Fibroblast of lung (primary cell): ENCODE measurements around the gene PRRC2B. TPM values are rescaled to one million over a fixed set of nuclear protein-coding genes. Genes with fewer than 3 reads are reported as not detected.

Source experiments
- DNase-seq, 2 donors: peaks; one replicate each; pipeline versions ENCODE4 v3.0.0 to v3.0.0-alpha.2; 2010; ENCODE audit warnings: low read depth in 2 of 2
- H2AFZ ChIP-seq: 2 replicates; pipeline ENCODE4 v1.5.1; 2012; ENCODE audit warnings: low read length, control low read depth, inconsistent platforms
- H3K27ac ChIP-seq: 2 replicates; pipeline ENCODE4 v1.5.1; 2011; ENCODE audit warnings: low read length, control low read depth; ENCODE audit not compliant: insufficient read depth
- H3K27me3 ChIP-seq: 2 replicates; pipeline ENCODE4 v1.5.1; 2011; ENCODE audit warnings: mild to moderate bottlenecking, low read length; ENCODE audit not compliant: control insufficient read depth, insufficient read depth
- H3K36me3 ChIP-seq: 2 replicates; pipeline ENCODE4 v1.5.1; 2011; ENCODE audit warnings: low read length; ENCODE audit not compliant: control insufficient read depth, insufficient read depth
- H3K4me1 ChIP-seq: 2 replicates; pipeline ENCODE4 v1.5.1; 2011; ENCODE audit warnings: low read length; ENCODE audit not compliant: control insufficient read depth, insufficient read depth; ENCODE audit errors: extremely low read depth
- H3K4me2 ChIP-seq: 2 replicates; pipeline ENCODE4 v1.5.1; 2011; ENCODE audit warnings: low read length, control low read depth; ENCODE audit not compliant: insufficient read depth; ENCODE audit errors: extremely low read depth
- H3K4me3 ChIP-seq, 4 experiments: fragments of 200-600 bp in 1 of 4; sonication (generic) in 1 of 4; replicated peaks in 1 of 4; 2 replicates each; pipeline ENCODE4 v1.5.1; 2011 to 2016; ENCODE audit warnings: low read length in 4 of 4, low read depth in 3 of 4, mild to moderate bottlenecking in 3 of 4, control low read depth in 2 of 4, inconsistent platforms in 1 of 4, mixed read lengths in 1 of 4; ENCODE audit not compliant: insufficient read depth in 1 of 4; ENCODE audit errors: control extremely low read depth in 1 of 4
- H3K79me2 ChIP-seq: 2 replicates; pipeline ENCODE4 v1.5.1; 2012; ENCODE audit warnings: mild to moderate bottlenecking, low read length, inconsistent platforms; ENCODE audit not compliant: control insufficient read depth, insufficient read depth
- H3K9ac ChIP-seq: 2 replicates; pipeline ENCODE4 v1.5.1; 2011; ENCODE audit warnings: mild to moderate bottlenecking, low read length, control low read depth; ENCODE audit not compliant: insufficient read depth
- H3K9me3 ChIP-seq: 2 replicates; pipeline ENCODE4 v1.5.1; 2012; ENCODE audit warnings: low read depth, low read length; ENCODE audit not compliant: control insufficient read depth, insufficient read depth
- H4K20me1 ChIP-seq: 2 replicates; pipeline ENCODE4 v1.5.1; 2011; ENCODE audit warnings: low read length; ENCODE audit not compliant: control insufficient read depth, insufficient read depth; ENCODE audit errors: extremely low read depth
- EZH2 ChIP-seq: IDR thresholded peaks from 2 replicates; pipeline ENCODE4 v1.5.1; 2012; ENCODE audit warnings: low read length, control low read depth, mild to moderate bottlenecking; ENCODE audit errors: missing control alignments
- polyA plus RNA-seq, 2 donors: library from polyadenylated mRNA; depleted of rRNA in 1 of 2; stranded (reverse) in 1 of 2; unstranded in 1 of 2; fragments of >200 nt; gene quantifications; 2 replicates each; pipeline ENCODE4 v1.2.1, GENCODE V29; 2011 to 2012; ENCODE audit warnings: missing spikeins in 1 of 2
- total RNA-seq: library from RNA; depleted of rRNA; stranded (reverse); fragments of >200 nt; gene quantifications from 2 replicates; pipeline ENCODE4 v1.2.1, GENCODE V29; 2014
- TF ChIP-seq, protein P1 (sequence below), 2 donors: IDR thresholded peaks in 1 of 2; conservative IDR thresholded peaks in 1 of 2; 1 replicate in 1 of 2; 2 replicates in 1 of 2; pipeline ENCODE4 v1.5.1; 2011 to 2012; ENCODE audit warnings: low read length in 2 of 2, control low read depth in 1 of 2, inconsistent platforms in 1 of 2, low read depth in 1 of 2, mild to moderate bottlenecking in 1 of 2

PRRC2B gene
- total and polyA plus RNA-seq, 2 donors (not counting 1 experiment from before 2014, with no cell fraction given), result 29.9 to 66.4 TPM

DNA sequence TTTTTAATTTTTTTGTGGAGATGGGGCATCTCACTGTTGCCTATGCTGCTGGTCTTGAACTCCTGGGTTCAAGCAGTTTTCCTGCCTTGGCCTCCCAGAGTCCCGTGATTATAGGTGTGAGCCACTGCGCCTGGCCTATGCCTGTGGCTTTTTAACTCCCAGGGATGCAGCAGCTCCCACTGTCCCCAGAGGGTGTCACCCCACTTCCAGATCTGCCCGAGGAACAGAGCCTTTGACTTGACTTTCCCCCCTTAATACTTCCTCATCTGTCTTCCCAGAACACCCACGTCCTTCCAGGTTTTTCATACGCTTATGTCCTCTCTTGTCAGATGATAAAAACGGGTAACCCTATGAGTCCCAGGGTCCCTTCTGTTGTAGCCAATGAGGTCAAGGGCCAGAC is 7.6 kb upstream of the PRRC2B start:
- Histone ChIP-seq H3K36me3 (no peaks in the 10 kb centered on the region), H3K27me3 (no peaks in the 10 kb centered on the region)

DNA sequence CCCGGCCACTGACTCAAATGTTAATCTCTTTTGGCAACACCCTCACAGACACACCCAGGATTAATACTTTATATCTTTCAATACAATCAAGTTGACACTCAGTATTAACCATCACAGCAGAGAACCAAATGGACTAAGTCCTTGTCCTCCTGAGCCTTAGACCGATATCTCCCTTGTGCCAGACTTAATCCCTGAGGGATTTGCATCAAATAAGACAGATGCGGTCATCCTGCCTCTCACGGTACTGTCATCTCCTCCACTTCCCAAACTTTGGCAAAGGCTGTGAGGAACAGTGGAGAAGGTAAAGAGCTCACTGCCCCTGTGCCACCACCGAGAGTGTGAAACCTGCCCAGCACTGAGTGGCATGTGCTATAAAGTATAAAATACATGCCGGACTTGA is 6.5 kb upstream of the PRRC2B start:
- no peaks in the 10 kb centered on the region for H3K9me3 ChIP-seq
- no peaks in the 10 kb centered on the region for H4K20me1 ChIP-seq
- H3K36me3 ChIP-seq, result no peaks in the 10 kb centered on the region
- H3K27ac ChIP-seq, result no peak overlapping the region
- H3K4me3 ChIP-seq, result no peak overlapping the region
- no peak overlapping the region for H2AFZ ChIP-seq
- no peak for DNase-seq
- no peaks in the 10 kb centered on the region for H3K79me2 ChIP-seq
- no peak overlapping the region for H3K4me2 ChIP-seq
- no peaks in the 10 kb centered on the region for H3K27me3 ChIP-seq
- no peak overlapping the region for H3K9ac ChIP-seq
- H3K4me1 ChIP-seq, result peaks cover 3% of the 10 kb centered on the region
- TF ChIP-seq, protein P1, sequence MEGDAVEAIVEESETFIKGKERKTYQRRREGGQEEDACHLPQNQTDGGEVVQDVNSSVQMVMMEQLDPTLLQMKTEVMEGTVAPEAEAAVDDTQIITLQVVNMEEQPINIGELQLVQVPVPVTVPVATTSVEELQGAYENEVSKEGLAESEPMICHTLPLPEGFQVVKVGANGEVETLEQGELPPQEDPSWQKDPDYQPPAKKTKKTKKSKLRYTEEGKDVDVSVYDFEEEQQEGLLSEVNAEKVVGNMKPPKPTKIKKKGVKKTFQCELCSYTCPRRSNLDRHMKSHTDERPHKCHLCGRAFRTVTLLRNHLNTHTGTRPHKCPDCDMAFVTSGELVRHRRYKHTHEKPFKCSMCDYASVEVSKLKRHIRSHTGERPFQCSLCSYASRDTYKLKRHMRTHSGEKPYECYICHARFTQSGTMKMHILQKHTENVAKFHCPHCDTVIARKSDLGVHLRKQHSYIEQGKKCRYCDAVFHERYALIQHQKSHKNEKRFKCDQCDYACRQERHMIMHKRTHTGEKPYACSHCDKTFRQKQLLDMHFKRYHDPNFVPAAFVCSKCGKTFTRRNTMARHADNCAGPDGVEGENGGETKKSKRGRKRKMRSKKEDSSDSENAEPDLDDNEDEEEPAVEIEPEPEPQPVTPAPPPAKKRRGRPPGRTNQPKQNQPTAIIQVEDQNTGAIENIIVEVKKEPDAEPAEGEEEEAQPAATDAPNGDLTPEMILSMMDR (conservative IDR thresholded peaks at IDR 0.05 in 1 of 2, IDR thresholded peaks at IDR 0.05 in 1 of 2; ENCODE audit: low read depth in 1 of 2, low read length in 2 of 2), result no peak
- no peak for TF ChIP-seq EZH2

More for the DNA sequence above, 7.6 kb upstream of the PRRC2B start:
- no peak overlapping the region for H3K27ac ChIP-seq
- TF ChIP-seq EZH2, result no peak
- TF ChIP-seq, protein P1 (conservative IDR thresholded peaks at IDR 0.05 in 1 of 2, IDR thresholded peaks at IDR 0.05 in 1 of 2; ENCODE audit: low read depth in 1 of 2, low read length in 2 of 2), result peak in 1 of 2 donors; percentile 15
- H3K79me2 ChIP-seq, result no peaks in the 10 kb centered on the region
- peaks cover 3% of the 10 kb centered on the region for H3K4me1 ChIP-seq
- H3K4me2 ChIP-seq, result no peak overlapping the region
- H4K20me1 ChIP-seq, result no peaks in the 10 kb centered on the region
- no peaks in the 10 kb centered on the region for H3K9me3 ChIP-seq
- no peak overlapping the region for H2AFZ ChIP-seq
- no peak overlapping the region for H3K9ac ChIP-seq
- H3K4me3 ChIP-seq, result no peak overlapping the region
- DNase-seq, result no peak

- Histone ChIP-seq H3K27me3 (no peaks in the 10 kb centered on the region), H4K20me1 (peaks cover 2% of the 10 kb centered on the region)
Observed at GRCh38 chr9:131391020-131391419, 2.9 kb upstream of the PRRC2B start.

More at GRCh38 chr9:131391020-131391419, 2.9 kb upstream of the PRRC2B start:
- Histone ChIP-seq H3K9ac (no peak overlapping the region), H3K9me3 (no peaks in the 10 kb centered on the region), H3K4me3 (no peak overlapping the region), H3K4me1 (peaks cover 6% of the 10 kb centered on the region), H3K4me2 (no peak overlapping the region), H3K27ac (no peak overlapping the region), H2AFZ (no peak overlapping the region), H3K79me2 (peaks cover 15% of the 10 kb centered on the region), H3K36me3 (no peaks in the 10 kb centered on the region)
- TF ChIP-seq, protein P1 (conservative IDR thresholded peaks at IDR 0.05 in 1 of 2, IDR thresholded peaks at IDR 0.05 in 1 of 2; ENCODE audit: low read depth in 1 of 2, low read length in 2 of 2), result no peak
- TF ChIP-seq EZH2, result no peak
- no peak for DNase-seq
